ENCODE measurements around the gene GRID2. TPM values are rescaled to one million over a fixed set of nuclear protein-coding genes. Genes with fewer than 3 reads are reported as not detected.

The GRID2 gene
- total and polyA plus RNA-seq, 9 of the 15 experiments (the other 6 are each of a cell fraction or from before 2014, with no cell fraction given) = 0.04 TPM; not detected in 7

DNA sequence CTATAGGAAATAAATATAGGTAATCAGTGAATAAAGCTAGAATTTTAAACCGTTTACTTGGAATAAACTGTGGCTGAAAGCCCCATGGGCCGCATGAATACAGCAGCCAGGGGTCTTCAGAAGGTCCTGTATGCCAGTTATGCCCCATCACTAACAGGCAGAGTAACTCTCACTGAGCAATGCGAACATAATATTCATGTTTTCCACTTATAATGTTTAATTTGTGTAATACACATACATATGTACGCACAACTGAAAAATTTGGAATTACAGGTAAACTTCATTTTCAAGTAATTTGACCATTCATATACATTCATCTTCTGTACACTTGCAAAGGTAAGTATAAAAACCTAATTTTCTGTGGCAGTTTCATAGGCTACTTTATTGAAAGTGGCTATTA lies 998.5 kb downstream of the GRID2 start:
- in situ Hi-C loops (cut with MboI) (no loop called here), intact Hi-C loops (cut with micrococcal nuclease) (no loop called here)
- no peaks in the 10 kb centered on the region for H4K20me1 ChIP-seq (replicated peaks; ENCODE audit: control insufficient read depth, insufficient read depth, low read length)
- FAIRE-seq = no peak
- H3K79me2 ChIP-seq (ENCODE audit: control insufficient read depth, insufficient read depth, low read length) = no peaks in the 10 kb centered on the region
- H3K9me3 ChIP-seq (replicated peaks; ENCODE audit: control insufficient read depth, insufficient read depth, low read depth, low read length) = no peaks in the 10 kb centered on the region
- no peaks in the 10 kb centered on the region for H3K9me1 ChIP-seq (ENCODE audit: control insufficient read depth, insufficient read depth, low read length)
- H3K27me3 ChIP-seq (ENCODE audit: control insufficient read depth in 2 of 2, insufficient read depth in 2 of 2, low read length in 2 of 2) = no peaks in the 10 kb centered on the region
- 0% methylated on average over 4 of the region's 4 CpGs for WGBS (ENCODE audit: insufficient coverage, low coverage, missing lambda C conversion rate)
- TF ChIP-seq LEF1 (IDR thresholded peaks at IDR 0.05) (no peak), TRIM25 (IDR thresholded peaks at IDR 0.05; ENCODE audit: borderline replicate concordance) (no peak), ZNF408 (CRISPR knock-in tag; IDR thresholded peaks at IDR 0.05; ENCODE audit: low read depth) (no peak), RBM34 (IDR thresholded peaks at IDR 0.05; ENCODE audit: borderline replicate concordance, insufficient read depth, low read length) (no peak), FOS (IDR thresholded peaks at IDR 0.05; ENCODE audit: extremely low read depth, insufficient read length) (no peak), PHF20 (IDR thresholded peaks at IDR 0.05; ENCODE audit: partially characterized antibody) (no peak), AFF1 (IDR thresholded peaks at IDR 0.05; ENCODE audit: low read depth in 1 of 2, partially characterized antibody in 2 of 2) (no peak)
- TF ChIP-seq, protein P1, sequence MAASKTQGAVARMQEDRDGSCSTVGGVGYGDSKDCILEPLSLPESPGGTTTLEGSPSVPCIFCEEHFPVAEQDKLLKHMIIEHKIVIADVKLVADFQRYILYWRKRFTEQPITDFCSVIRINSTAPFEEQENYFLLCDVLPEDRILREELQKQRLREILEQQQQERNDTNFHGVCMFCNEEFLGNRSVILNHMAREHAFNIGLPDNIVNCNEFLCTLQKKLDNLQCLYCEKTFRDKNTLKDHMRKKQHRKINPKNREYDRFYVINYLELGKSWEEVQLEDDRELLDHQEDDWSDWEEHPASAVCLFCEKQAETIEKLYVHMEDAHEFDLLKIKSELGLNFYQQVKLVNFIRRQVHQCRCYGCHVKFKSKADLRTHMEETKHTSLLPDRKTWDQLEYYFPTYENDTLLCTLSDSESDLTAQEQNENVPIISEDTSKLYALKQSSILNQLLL (CRISPR knock-in tag; IDR thresholded peaks at IDR 0.05; ENCODE audit: borderline replicate concordance) = no peak
- H3K9ac ChIP-seq (ENCODE audit: insufficient read depth in 1 of 2, low read depth in 2 of 2, low read length in 2 of 2) = no peak overlapping the region
- H2AFZ ChIP-seq (ENCODE audit: low read depth, low read length) = no peak overlapping the region
- H3K36me3 ChIP-seq (ENCODE audit: control insufficient read depth, insufficient read depth, low read length) = no peaks in the 10 kb centered on the region
- BruUV-seq (replicated peaks) = no TSS peak
- no peak overlapping the region for H3K27ac ChIP-seq (ENCODE audit: extremely low read depth, low read depth, low read length)
- H3K4me2 ChIP-seq (ENCODE audit: insufficient read depth, low read length) = no peak overlapping the region
- no peak for ATAC-seq
- ChIA-PET POLR2A (no interaction called here), CTCF (ENCODE audit: low intra/inter-chr PET ratio) (no interaction called here)
- no peaks in the 10 kb centered on the region for H3K4me1 ChIP-seq (replicated peaks in 1 of 2; ENCODE audit: control insufficient read depth in 2 of 2, insufficient read depth in 2 of 2, low read length in 2 of 2)
- no peak for DNase-seq (ENCODE audit: extremely low read depth in 1 of 4, low spot score in 3 of 4)
- H3K4me3 ChIP-seq = no peak overlapping the region
